ENCODE results near the gene ITIH5. TPM values are rescaled to one million over a fixed set of nuclear protein-coding genes. Genes with fewer than 3 reads are reported as not detected.

ITIH5 gene
- total RNA-seq, 4 donors from 2014 or later = 4.4 to 10.7 (median 8.3) TPM

GRCh38 chr10:7596356-7596755, 70.4 kb downstream of the ITIH5 start:
- intact Hi-C loops (cut with DNase I; ENCODE audit: low total_unique reads) = no loop called here
- 83 to 90% methylated on average over 6 of the region's 6 CpGs for WGBS, 2 donors
- DNase-seq (ENCODE audit: low spot score in 2 of 2) = no peak
- TF ChIP-seq, protein P1, sequence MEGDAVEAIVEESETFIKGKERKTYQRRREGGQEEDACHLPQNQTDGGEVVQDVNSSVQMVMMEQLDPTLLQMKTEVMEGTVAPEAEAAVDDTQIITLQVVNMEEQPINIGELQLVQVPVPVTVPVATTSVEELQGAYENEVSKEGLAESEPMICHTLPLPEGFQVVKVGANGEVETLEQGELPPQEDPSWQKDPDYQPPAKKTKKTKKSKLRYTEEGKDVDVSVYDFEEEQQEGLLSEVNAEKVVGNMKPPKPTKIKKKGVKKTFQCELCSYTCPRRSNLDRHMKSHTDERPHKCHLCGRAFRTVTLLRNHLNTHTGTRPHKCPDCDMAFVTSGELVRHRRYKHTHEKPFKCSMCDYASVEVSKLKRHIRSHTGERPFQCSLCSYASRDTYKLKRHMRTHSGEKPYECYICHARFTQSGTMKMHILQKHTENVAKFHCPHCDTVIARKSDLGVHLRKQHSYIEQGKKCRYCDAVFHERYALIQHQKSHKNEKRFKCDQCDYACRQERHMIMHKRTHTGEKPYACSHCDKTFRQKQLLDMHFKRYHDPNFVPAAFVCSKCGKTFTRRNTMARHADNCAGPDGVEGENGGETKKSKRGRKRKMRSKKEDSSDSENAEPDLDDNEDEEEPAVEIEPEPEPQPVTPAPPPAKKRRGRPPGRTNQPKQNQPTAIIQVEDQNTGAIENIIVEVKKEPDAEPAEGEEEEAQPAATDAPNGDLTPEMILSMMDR (IDR thresholded peaks at IDR 0.05) = no peak
- TF ChIP-seq POLR2A (IDR thresholded peaks at IDR 0.05) = no peak
- H3K4me3 ChIP-seq (ENCODE audit: low read depth, poor library complexity, severe bottlenecking) = no peak overlapping the region

- DNase-seq (ENCODE audit: low spot score in 2 of 2) = no peak
- no peak for TF ChIP-seq POLR2A (IDR thresholded peaks at IDR 0.05)
- TF ChIP-seq, protein P1 (IDR thresholded peaks at IDR 0.05) = no peak
- H3K4me3 ChIP-seq (ENCODE audit: low read depth, poor library complexity, severe bottlenecking) = no peak overlapping the region
- intact Hi-C loops (cut with DNase I; ENCODE audit: low total_unique reads) = no loop called here
- WGBS, 2 donors = 59 to 82% methylated on average over 4 of the region's 4 CpGs
These were observed 72.9 kb downstream of the ITIH5 start for GRCh38 chr10:7593905-7594304.

GRCh38 chr10:7593063-7593462, 73.7 kb downstream of the ITIH5 start:
- DNase-seq (ENCODE audit: low spot score in 2 of 2) = no peak
- intact Hi-C loops (cut with DNase I; ENCODE audit: low total_unique reads) = no loop called here
- H3K4me3 ChIP-seq (ENCODE audit: low read depth, poor library complexity, severe bottlenecking) = no peak overlapping the region
- 22 to 29% methylated on average over 4 of the region's 4 CpGs for WGBS, 2 donors
- TF ChIP-seq, protein P1 (IDR thresholded peaks at IDR 0.05) = no peak
- no peak for TF ChIP-seq POLR2A (IDR thresholded peaks at IDR 0.05)

GRCh38 chr10:7592627-7593026, 74.1 kb downstream of the ITIH5 start:
- H3K4me3 ChIP-seq (ENCODE audit: low read depth, poor library complexity, severe bottlenecking) = no peak overlapping the region
- intact Hi-C loops (cut with DNase I; ENCODE audit: low total_unique reads) = no loop called here
- TF ChIP-seq, protein P1 (IDR thresholded peaks at IDR 0.05) = no peak
- no peak for TF ChIP-seq POLR2A (IDR thresholded peaks at IDR 0.05)
- peak in 1 of 2 donors; percentile 68 for DNase-seq (ENCODE audit: low spot score in 2 of 2)
- WGBS, 2 donors = 59 to 80% methylated on average over 5 of the region's 5 CpGs

DNA sequence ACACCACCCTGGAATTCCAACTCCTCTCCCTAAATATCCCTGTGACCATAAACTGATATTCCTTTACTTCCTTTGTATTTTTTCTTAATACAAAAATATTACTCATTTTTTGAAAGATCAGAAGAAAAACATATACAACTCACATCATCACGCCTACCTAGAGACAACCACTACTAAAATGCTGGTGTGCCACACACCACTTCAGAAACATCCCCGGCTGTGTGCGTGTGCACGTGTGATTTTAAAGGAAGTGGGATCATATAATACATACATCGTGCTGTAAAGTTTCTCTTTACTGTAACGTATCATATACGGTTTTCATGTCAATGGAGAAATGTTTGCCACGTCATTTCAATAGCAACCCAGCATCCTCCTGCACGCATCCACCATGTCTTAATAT, 76.5 kb downstream of the ITIH5 start:
- DNase-seq (ENCODE audit: low spot score in 2 of 2) = no peak
- intact Hi-C loops (cut with DNase I; ENCODE audit: low total_unique reads) = no loop called here
- TF ChIP-seq, protein P1 (IDR thresholded peaks at IDR 0.05) = no peak
- no peak for TF ChIP-seq POLR2A (IDR thresholded peaks at IDR 0.05)
- H3K4me3 ChIP-seq (ENCODE audit: low read depth, poor library complexity, severe bottlenecking) = no peak overlapping the region
- 89 to 95% methylated on average over 9 of the region's 9 CpGs for WGBS, 2 donors

DNA sequence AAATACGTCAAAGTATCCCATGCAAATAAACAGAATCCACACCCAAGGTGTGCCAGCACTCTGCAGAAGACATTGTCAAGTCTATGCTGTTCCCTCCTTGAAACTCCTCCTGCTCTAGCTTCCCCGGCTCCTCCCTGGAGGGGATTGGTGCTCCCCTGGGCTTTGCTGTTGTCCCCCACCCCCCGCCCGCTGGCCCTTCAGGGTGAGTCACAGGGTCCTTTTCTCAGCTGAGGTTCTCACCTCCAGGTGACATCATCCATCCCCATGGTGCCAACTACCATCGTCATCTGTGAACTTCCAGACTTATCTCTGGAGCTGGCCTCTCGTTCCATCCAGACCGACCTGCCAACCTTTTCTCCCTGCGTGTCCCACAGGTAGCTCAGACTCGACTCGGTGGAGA, 77.0 kb downstream of the ITIH5 start:
- no peak overlapping the region for H3K4me3 ChIP-seq (ENCODE audit: low read depth, poor library complexity, severe bottlenecking)
- WGBS, 2 donors = 86 to 89% methylated on average over 10 of the region's 10 CpGs
- TF ChIP-seq POLR2A (IDR thresholded peaks at IDR 0.05) = no peak
- TF ChIP-seq, protein P1 (IDR thresholded peaks at IDR 0.05) = no peak
- intact Hi-C loops (cut with DNase I; ENCODE audit: low total_unique reads) = no loop called here
- DNase-seq (ENCODE audit: low spot score in 2 of 2) = no peak
